GM18526 (cell line): ENCODE results near the gene SYT4.

ENCODE experiments used
- POLR2A ChIP-seq: IDR thresholded peaks from 3 replicates; pipeline ENCODE4 v1.6.1; 2011; ENCODE audit not compliant: insufficient read length; ENCODE audit errors: extremely low read depth

SYT4 gene, protein sequence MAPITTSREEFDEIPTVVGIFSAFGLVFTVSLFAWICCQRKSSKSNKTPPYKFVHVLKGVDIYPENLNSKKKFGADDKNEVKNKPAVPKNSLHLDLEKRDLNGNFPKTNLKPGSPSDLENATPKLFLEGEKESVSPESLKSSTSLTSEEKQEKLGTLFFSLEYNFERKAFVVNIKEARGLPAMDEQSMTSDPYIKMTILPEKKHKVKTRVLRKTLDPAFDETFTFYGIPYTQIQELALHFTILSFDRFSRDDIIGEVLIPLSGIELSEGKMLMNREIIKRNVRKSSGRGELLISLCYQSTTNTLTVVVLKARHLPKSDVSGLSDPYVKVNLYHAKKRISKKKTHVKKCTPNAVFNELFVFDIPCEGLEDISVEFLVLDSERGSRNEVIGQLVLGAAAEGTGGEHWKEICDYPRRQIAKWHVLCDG

DNA sequence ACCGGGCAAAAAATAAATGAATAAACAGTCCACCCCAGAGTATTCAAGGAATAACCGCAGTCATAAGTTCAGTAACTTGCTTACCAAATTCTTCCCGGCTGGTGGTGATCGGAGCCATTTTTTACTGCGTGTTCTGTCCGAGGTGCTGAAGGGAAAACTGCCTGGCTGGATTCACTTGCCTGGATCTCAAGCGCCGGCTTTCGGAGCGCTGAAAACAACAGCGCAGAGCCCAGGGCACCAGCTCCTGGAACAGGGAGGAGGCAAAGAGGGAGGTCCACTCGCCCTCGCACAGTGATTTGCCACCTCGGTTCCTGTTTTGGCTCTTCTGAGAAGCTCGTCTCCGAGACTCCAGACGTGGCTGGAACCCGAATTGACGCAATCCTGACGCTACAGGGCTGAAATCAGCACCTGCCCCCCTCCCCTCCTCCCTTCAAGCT is at the start of gene SYT4:
Gene SYT4 (minus strand): TSS at position 327 of the 437 bp plus-strand sequence. CDS start 209 bp downstream, at position 118.
- TF ChIP-seq POLR2A: no peak

DNA sequence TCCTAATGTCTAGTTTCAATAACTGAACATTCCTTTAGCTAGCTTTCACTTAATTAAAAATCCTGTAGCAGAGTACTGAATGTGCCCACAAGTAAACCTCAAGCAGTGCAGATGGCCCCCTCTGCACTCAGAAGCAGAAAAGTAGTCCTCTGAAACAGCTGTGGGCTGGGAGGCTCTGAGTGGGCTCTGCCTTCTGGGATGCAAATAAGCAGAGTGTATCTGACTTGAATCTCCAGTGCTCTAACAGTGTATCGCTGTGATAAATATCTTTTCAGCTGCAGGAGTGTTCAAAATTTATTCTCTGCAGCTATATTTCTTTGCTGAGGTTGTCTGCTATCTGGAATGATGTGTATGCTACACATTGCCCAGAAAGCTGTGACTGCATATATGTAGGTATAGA is 44.8 kb upstream of the SYT4 start:
- no peak for TF ChIP-seq POLR2A

DNA sequence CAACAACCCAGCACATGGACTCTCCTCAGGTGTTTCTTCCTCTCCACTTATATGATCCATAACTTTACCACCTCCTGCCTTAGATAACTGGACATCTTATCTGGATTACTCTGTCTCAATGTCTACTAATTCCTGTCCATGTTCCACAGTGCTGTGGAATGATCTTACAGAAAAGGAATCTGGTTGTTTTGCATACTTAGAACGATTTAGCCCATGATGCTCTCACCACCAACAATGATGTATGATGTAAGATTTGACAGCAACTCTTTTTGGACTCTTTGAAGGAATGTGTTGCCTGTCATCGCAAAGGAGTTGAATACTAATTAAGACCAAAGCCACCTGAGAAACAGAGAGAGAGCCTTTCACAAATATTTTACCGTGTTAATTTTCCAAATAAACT is 37.7 kb upstream of the SYT4 start:
- TF ChIP-seq POLR2A: no peak

DNA sequence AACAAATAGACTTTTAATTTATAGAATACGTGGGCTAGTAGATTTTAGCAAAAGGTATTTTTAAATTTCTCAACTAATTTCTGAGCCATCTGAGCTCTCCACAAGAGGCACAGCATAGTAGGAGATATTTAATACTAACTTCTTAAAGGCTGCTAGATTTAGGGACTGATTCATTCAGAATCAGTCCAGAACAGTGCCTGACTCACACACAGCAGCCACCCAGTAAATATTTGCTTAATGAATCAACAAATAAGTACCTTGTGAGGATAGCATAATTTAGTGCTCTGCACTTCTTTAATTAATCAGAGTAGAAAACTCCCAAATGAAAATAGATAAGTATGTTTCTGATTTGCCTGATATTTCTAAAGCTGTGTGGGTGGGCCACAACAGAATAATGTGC is 35.6 kb upstream of the SYT4 start:
- TF ChIP-seq POLR2A: no peak

DNA sequence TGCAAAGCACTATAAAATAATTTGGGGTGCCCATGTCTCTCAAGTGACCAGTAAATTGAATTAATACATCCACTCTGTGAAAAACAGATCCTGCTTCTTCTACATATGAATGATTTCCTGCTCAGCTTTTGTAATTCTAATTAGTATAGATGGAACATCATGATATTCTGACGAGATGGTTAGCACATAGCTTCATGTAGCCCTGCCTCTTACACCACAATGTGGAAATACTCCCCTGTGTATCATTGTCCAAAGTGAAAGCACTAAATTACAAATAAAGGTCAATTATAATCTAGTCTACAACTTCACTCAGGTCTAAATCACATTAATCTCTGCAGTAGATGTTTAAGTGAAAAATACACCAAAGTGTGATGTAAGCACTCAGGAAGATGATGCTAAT is 32.9 kb upstream of the SYT4 start:
- TF ChIP-seq POLR2A: no peak

DNA sequence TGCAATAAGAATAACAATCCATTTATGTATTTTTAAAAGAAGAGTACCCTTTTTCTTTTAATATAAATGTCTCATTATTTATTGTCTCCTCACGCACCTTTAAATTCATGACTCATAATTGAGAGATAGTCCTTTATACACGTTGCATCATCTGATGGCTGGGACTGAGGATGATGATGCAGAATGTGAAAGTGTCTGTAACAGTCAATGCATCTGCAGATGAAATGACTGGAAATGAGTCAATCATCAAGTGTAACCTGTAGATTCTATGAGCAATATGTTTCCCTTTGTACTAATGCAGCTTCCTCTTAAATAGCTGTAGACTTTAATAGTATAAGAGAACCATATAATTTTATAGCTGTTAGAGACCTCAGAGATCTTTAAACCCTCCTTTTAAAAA is 26.1 kb upstream of the SYT4 start:
- TF ChIP-seq POLR2A: no peak

DNA sequence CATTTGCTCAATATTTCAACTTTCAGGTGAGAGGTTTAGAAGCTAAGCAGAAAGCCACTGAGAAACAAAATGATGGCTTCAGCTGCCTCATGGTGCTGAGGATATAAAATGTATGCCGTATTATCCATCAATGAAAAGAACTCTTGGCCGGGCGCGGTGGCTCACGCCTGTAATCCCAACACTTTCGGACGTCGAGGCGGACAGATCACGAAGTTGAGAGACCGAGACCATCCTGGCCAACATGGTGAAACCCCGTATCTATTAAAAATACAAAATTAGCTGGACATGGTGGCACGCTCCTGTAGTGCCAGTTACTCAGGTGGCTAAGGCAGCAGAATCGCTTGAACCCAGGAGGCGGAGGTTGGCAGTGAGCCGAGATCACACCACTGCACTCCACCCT is 6.0 kb upstream of the SYT4 start:
- TF ChIP-seq POLR2A: no peak

DNA sequence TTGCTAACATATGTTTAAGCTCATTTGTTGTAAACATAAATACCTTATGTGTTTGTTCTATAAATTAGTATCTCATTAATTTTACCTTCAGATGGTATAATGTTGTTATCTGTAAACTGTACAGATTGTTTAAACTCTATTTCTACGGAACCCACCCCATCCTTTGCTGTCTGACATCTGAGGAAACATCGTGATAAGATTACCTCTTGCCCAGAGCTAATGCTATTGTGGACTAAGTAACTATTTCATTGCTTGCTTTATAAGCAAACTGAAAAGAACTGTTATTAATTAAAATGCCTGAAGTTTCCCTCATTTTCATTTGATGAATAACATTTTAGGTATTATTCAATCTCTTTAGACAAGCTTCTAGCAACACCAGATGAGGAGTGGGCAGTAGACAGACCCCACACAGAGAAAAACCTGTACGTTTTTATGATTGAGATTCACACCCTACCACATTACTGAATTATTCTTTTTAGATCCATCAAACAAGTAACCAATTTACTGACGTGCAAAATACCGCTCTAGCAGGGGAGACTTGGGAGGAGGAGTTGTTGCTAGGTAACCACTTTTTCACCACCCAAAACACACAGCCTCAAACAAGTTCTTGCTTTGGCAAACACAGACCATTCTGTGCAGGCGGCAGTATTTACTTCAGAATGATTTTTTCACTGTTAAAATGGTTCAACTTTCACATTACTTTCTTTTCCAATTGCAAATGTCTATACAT is 1.9 kb upstream of the SYT4 start:
- no peak for TF ChIP-seq POLR2A

DNA sequence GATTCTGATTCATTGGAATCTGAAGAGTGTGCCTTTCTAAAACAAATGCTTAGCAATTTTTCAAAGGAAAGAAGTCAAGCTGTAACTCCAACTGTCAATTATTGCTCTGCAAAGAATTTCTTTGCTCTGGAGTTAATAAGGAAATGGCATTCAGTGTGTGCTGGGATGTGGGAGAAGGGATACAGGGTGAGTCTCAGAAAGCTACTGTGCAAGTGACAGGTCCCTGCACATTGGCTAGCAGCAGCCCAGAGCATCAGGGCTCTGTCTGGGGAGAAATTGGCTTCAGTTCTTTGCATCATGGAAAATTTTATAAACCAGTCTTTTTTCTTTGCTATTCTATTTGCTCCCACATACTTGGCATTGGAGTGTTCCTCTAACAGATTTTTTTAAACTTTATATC is 1.1 kb upstream of the SYT4 start:
- no peak for TF ChIP-seq POLR2A

DNA sequence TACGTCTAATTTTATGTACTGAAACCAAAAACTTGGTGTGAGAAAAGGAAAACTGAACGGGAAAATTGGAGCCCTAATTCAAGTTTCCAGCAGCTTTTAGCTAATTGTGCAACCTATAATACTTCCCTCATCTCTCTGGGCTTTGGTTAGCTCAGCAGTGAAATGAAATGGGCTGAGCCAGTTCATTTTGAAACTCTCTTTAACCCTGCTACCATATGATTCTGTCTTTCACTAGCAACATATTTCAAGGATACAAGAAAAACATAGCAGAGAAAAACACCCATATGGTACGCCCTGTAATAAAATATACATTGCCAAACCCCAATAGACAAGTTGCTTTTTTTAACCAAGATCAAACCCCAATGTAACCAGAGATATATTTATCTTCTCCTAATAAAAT is 799 bp downstream of the SYT4 start:
- no peak for TF ChIP-seq POLR2A

DNA sequence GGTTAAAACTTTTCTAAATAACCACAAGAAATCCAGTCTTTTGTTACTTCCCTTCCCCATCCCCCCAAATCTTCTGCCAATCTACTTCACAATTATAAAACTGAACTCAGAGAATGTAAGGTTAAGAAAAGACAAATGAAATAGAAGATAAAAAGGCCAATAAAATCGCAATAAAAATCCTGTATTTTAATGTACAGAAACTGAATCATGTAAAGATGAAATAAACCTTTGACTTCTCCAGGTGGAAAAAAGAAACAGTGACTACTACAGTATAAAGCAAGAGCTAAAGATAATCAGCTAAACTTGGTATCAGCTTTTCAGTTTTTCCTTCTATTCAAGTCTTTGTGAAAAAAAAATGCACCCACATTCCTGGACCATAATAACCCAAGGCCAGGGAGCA is 1.7 kb downstream of the SYT4 start:
- TF ChIP-seq POLR2A: no peak

DNA sequence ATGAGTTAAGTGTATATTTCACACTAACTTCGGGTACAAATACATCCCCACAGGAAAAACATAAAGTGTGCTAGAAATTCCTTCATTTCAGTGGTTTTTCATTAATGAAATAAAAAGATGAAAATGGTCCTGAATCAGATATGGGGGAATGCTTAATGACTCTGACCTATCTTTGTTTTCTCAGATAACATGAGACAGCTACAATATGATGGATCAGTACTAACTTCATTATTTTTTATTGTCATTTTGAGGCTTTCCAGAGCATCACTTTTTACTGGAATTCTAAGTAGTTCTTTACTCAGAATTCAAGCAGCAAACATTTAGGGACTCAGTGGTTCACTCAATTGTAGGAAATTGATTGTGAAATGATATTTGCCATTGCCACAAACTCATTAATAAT is 2.8 kb downstream of the SYT4 start:
- no peak for TF ChIP-seq POLR2A

DNA sequence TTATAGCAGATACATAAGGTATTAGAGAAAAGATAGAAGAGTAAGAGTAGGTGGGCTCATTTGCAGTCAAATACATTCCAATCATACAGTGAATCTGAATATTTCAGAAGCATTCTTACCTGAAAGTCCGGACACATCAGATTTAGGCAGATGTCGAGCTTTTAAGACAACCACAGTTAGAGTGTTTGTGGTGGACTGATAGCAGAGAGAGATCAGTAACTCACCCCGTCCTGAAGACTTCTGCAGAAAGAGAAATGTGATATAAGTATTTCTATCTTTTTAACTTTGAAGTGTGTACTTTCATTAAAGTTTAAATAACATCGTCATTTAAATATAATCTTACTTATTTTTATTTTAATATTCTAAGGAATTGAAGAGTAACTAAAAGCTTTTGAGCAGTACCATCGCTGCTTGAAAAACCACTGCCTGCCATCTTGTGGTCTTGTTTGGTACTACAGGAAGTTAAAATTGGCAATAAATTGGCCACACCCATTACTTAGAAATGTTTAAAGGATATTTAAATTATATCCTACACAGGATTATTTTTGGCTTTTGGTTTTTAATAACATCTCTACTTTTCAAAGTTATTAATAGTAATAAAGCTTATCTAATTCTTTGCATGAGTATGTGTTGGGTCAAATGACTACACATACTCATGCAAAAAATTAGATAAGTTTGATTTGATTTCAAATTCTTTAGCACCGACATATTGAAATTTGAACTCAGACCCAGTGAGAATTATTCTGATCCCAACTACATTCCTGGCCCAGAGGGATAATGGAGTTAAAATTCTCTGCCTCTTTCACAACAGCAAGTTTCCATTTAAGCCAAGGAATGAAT is 5.5 kb downstream of the SYT4 start:
- no peak for TF ChIP-seq POLR2A

DNA sequence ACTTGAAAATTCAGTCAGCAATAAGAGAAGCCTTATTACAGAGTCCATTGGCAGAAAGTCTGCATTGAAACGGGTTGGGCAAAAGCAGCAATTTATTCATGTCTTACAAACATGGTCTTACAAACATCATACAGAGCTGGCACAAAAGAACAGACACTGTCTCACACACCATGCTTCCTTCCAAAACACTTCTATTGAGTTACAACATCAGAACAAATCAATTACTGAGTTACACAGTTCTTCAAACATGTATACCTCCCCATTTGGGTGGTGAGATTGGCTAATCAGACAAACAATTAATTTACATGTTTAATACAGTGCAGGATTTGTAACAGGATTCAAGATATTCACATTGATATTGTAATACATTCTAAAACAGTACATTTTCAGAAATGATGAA is 9.5 kb downstream of the SYT4 start:
- no peak for TF ChIP-seq POLR2A

DNA sequence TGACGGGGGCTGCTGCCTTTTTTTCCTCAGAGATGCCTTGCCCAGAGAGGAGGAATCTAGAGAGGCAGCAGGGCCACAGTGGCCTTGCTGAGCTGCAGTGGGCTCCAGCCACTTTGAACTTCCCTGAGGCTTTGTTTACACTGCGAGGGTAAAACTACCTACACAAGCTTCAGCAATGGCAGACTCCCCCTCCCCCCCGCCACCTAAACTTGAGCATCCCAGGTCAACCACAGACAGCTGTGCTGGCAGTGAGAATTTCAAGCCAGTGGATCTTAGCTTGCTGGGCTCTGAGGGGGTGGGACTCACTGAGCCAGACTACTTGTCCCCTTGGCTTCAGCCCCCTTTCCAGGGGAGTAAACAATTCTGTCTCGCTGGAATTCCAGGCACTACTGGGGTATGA is 11.8 kb downstream of the SYT4 start:
- no peak for TF ChIP-seq POLR2A
